MCF 10A (cell line): Measurements from ENCODE around the gene MORN5. TPM values are rescaled to one million over a fixed set of nuclear protein-coding genes. Genes with fewer than 3 reads are reported as not detected.

Source experiments
- BruUV-seq: library from RNA; stranded (reverse); fragments of 400-500 nt; replicated peaks from 2 replicates; lab custom pipeline; 2021; lab: Mats Ljungman, UMichigan
- CTCF ChIA-PET: fragments of 300-600 bp; sonication (Branson Sonifier 250); formaldehyde crosslinking; extraction: SDS; loops from one replicate; lab custom pipeline; 2021; ENCODE audit warnings: antibody characterized with exemption, inconsistent platforms; lab: Yijun Ruan, JAX
- POLR2A ChIA-PET: fragments of 300-600, 350-650 bp; sonication (Branson Sonifier 250); formaldehyde crosslinking; extraction: SDS; loops from one replicate; lab custom pipeline; 2020; ENCODE audit warnings: antibody characterized with exemption, inconsistent platforms; lab: Yijun Ruan, JAX
- DNase-seq: peaks from one replicate; pipeline ENCODE4 v3.0.0-alpha.2; 2018; ENCODE audit not compliant: unreplicated experiment
- H3K27ac Mint-ChIP-seq: one replicate; pipeline ENCODE4 v1.8.0; 2022; ENCODE audit warnings: mild to moderate bottlenecking, low read depth, mixed read lengths; ENCODE audit not compliant: unreplicated experiment
- H3K27me3 Mint-ChIP-seq: one replicate; pipeline ENCODE4 v1.8.0; 2022; ENCODE audit warnings: mixed read lengths; ENCODE audit not compliant: insufficient read depth, unreplicated experiment
- H3K36me3 Mint-ChIP-seq: one replicate; pipeline ENCODE4 v1.8.0; 2022; ENCODE audit warnings: mild to moderate bottlenecking, moderate library complexity, mixed read lengths; ENCODE audit not compliant: insufficient read depth, unreplicated experiment
- H3K4me1 Mint-ChIP-seq: one replicate; pipeline ENCODE4 v1.8.0; 2022; ENCODE audit warnings: mixed read lengths; ENCODE audit not compliant: insufficient read depth, unreplicated experiment
- H3K4me3 Mint-ChIP-seq: one replicate; pipeline ENCODE4 v1.8.0; 2022; ENCODE audit warnings: mild to moderate bottlenecking, moderate library complexity, mixed read lengths; ENCODE audit not compliant: unreplicated experiment
- H3K9me3 Mint-ChIP-seq: one replicate; pipeline ENCODE4 v1.8.0; 2022; ENCODE audit warnings: mixed read lengths; ENCODE audit not compliant: unreplicated experiment
- CTCF ChIP-seq: fragments of 200-600 bp; IDR thresholded peaks from one replicate; pipeline ENCODE4 v1.8.0; 2022; ENCODE audit warnings: antibody characterized with exemption, mild to moderate bottlenecking; ENCODE audit not compliant: unreplicated experiment
- intact Hi-C: fragments of 100-400 bp; cut with micrococcal nuclease; formaldehyde crosslinking; loops from 2 replicates; pipeline ENCODE4 v1.14.1; 2022
- total RNA-seq: library from RNA; stranded (reverse); gene quantifications from 2 replicates; pipeline ENCODE4 v1.2.3, GENCODE V29; 2022

MORN5 gene
- total RNA-seq, 1 experiment from 2014 or later: not detected

GRCh38 chr9:122183501-122183900, 23.8 kb downstream of the MORN5 start:
- Mint-ChIP-seq H3K27me3 (peaks cover 25% of the 10 kb centered on the region), H3K9me3 (no peaks in the 10 kb centered on the region), H3K27ac (no peak overlapping the region), H3K4me1 (peaks cover 7% of the 10 kb centered on the region), H3K36me3 (no peaks in the 10 kb centered on the region), H3K4me3 (no peak overlapping the region)
- ChIA-PET POLR2A (interaction anchor here (2.2 kb wide), 1 partner anchor 24 kb away, joined by 6 read pairs; the partner anchor contains the start of genes MORN5 and NDUFA8), CTCF (no interaction called here)
- BruUV-seq: no TSS peak
- no peak for DNase-seq
- no peak for TF ChIP-seq CTCF
- intact Hi-C loops: no loop called here

GRCh38 chr9:122184551-122184950, 24.8 kb downstream of the MORN5 start:
- Mint-ChIP-seq H3K9me3 (no peaks in the 10 kb centered on the region), H3K4me1 (peaks cover 7% of the 10 kb centered on the region), H3K27ac (no peak overlapping the region), H3K27me3 (peaks cover 14% of the 10 kb centered on the region), H3K4me3 (no peak overlapping the region), H3K36me3 (no peaks in the 10 kb centered on the region)
- intact Hi-C loops: no loop called here
- no peak for TF ChIP-seq CTCF
- POLR2A ChIA-PET: interaction anchor here (0.6 kb wide), 1 partner anchor 54 kb away, joined by 4 read pairs; no protein-coding TSS in a partner anchor
- DNase-seq: no peak
- no TSS peak for BruUV-seq
- CTCF ChIA-PET: interaction anchor here (0.6 to 0.7 kb wide), 2 partner anchors 126 to 1274 kb away, joined by 3 read pairs; no protein-coding TSS in a partner anchor

GRCh38 chr9:122186301-122186700, 26.6 kb downstream of the MORN5 start:
- no peak for TF ChIP-seq CTCF
- POLR2A ChIA-PET: interaction anchor here (0.7 kb wide), 1 partner anchor 319 kb away, joined by 3 read pairs; no protein-coding TSS in a partner anchor
- H3K27ac Mint-ChIP-seq: no peak overlapping the region
- no TSS peak for BruUV-seq
- DNase-seq: no peak
- H3K36me3 Mint-ChIP-seq: no peaks in the 10 kb centered on the region
- CTCF ChIA-PET: interaction anchor here (1.2 kb wide), 1 partner anchor 87 kb away, joined by 4 read pairs; no protein-coding TSS in a partner anchor
- H3K27me3 Mint-ChIP-seq: peaks cover 14% of the 10 kb centered on the region
- no peaks in the 10 kb centered on the region for H3K9me3 Mint-ChIP-seq
- H3K4me1 Mint-ChIP-seq: no peaks in the 10 kb centered on the region
- intact Hi-C loops: no loop called here
- H3K4me3 Mint-ChIP-seq: no peak overlapping the region

- no peaks in the 10 kb centered on the region for H3K36me3 Mint-ChIP-seq
- ChIA-PET CTCF (interaction anchor here (1.2 kb wide), 1 partner anchor 88 kb away, joined by 4 read pairs; no protein-coding TSS in a partner anchor), POLR2A (interaction anchor here (0.7 kb wide), 1 partner anchor 320 kb away, joined by 3 read pairs; no protein-coding TSS in a partner anchor)
- peaks cover 14% of the 10 kb centered on the region for H3K27me3 Mint-ChIP-seq
- intact Hi-C loops: no loop called here
- TF ChIP-seq CTCF: no peak
- no peak overlapping the region for H3K27ac Mint-ChIP-seq
- BruUV-seq: no TSS peak
- DNase-seq: no peak
- H3K4me3 Mint-ChIP-seq: no peak overlapping the region
- no peaks in the 10 kb centered on the region for H3K9me3 Mint-ChIP-seq
- H3K4me1 Mint-ChIP-seq: no peaks in the 10 kb centered on the region
Measured at GRCh38 chr9:122186777-122187470, 27.2 kb downstream of the MORN5 start.
